HFFc6 (cell line): Measurements from ENCODE around the gene PRDM16. TPM values are rescaled to one million over a fixed set of nuclear protein-coding genes. Genes with fewer than 3 reads are reported as not detected.

Experiments used
- DNase-seq: peaks from one replicate; pipeline ENCODE4 v3.0.0-alpha.2; 2018
- H3K27ac Mint-ChIP-seq: 2 replicates; pipeline ENCODE4 v1.8.0; 2020; ENCODE audit warnings: mild to moderate bottlenecking, mixed read lengths
- H3K27me3 Mint-ChIP-seq: 2 replicates; pipeline ENCODE4 v1.8.0; 2021; ENCODE audit warnings: mild to moderate bottlenecking, moderate library complexity, mixed read lengths; ENCODE audit not compliant: insufficient read depth
- H3K36me3 Mint-ChIP-seq: 2 replicates; pipeline ENCODE4 v1.8.0; 2021; ENCODE audit warnings: low read depth, mixed read lengths
- H3K4me1 Mint-ChIP-seq: 2 replicates; pipeline ENCODE4 v1.8.0; 2020; ENCODE audit warnings: low read depth, mixed read lengths
- H3K4me3 Mint-ChIP-seq: 2 replicates; pipeline ENCODE4 v1.8.0; 2020; ENCODE audit warnings: mild to moderate bottlenecking, moderate library complexity, mixed read lengths
- H3K9me3 Mint-ChIP-seq: 2 replicates; pipeline ENCODE4 v1.8.0; 2020; ENCODE audit warnings: mild to moderate bottlenecking, mixed read lengths
- total RNA-seq, 6 experiments: library from RNA; stranded (reverse); fragmentation: NEBNext Ultra II Directional; extraction: Animal tissue kit (Norgen Biotek cat#: 25700); gene quantifications; 2 replicates in 1 of 6; 3 replicates in 5 of 6; pipeline ENCODE4 v1.2.3, GENCODE V29; 2021
- TF ChIP-seq, protein P1 (sequence below): fragments of 200-600 bp; sonication (generic); IDR thresholded peaks from 2 replicates; pipeline ENCODE4 v1.5.0; 2021; ENCODE audit warnings: antibody characterized with exemption, mild to moderate bottlenecking

Gene PRDM16
- total RNA-seq, 6 experiments from 2014 or later = not detected

DNA sequence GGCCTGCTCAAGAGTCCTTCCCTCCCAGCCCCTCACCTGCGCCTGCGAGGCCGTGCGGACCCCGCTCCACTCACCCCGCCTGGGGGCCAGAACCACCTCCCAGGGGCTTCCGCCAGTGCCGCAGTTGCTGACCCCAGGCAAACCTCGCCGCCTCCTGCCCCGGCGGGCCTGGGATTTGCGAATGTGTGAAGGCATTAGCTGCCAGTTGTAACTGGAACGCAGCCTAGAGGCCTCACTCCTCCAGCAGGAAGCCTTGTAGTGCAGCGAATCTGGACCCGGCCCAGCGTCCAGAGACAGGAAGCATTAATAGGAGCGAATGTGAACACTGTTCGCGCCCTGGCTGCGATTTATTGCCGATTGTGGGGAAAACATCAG, 244.6 kb downstream of the PRDM16 start:
- peaks cover 41% of the 10 kb centered on the region for H3K4me1 Mint-ChIP-seq

GRCh38 chr1:3314491-3315381, 245.7 kb downstream of the PRDM16 start:
- H3K4me1 Mint-ChIP-seq = peaks cover 41% of the 10 kb centered on the region
- TF ChIP-seq, protein P1, sequence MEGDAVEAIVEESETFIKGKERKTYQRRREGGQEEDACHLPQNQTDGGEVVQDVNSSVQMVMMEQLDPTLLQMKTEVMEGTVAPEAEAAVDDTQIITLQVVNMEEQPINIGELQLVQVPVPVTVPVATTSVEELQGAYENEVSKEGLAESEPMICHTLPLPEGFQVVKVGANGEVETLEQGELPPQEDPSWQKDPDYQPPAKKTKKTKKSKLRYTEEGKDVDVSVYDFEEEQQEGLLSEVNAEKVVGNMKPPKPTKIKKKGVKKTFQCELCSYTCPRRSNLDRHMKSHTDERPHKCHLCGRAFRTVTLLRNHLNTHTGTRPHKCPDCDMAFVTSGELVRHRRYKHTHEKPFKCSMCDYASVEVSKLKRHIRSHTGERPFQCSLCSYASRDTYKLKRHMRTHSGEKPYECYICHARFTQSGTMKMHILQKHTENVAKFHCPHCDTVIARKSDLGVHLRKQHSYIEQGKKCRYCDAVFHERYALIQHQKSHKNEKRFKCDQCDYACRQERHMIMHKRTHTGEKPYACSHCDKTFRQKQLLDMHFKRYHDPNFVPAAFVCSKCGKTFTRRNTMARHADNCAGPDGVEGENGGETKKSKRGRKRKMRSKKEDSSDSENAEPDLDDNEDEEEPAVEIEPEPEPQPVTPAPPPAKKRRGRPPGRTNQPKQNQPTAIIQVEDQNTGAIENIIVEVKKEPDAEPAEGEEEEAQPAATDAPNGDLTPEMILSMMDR = no peak
- H3K27me3 Mint-ChIP-seq = no peaks in the 10 kb centered on the region; the same call in 1 of the 2 replicates
- peaks cover 5% of the 10 kb centered on the region; the same call in 1 of the 2 replicates for H3K36me3 Mint-ChIP-seq
- no peak for DNase-seq
- peaks cover 4% of the 10 kb centered on the region; the same call in 1 of the 2 replicates for H3K9me3 Mint-ChIP-seq
- peak overlapping the region; percentile 99 for H3K27ac Mint-ChIP-seq
- peak overlapping the region; percentile 62 for H3K4me3 Mint-ChIP-seq

More for the DNA sequence above, 244.6 kb downstream of the PRDM16 start:
- no peaks in the 10 kb centered on the region; the same call in 1 of the 2 replicates for H3K27me3 Mint-ChIP-seq
- H3K27ac Mint-ChIP-seq = peak overlapping the region; percentile 99
- peaks cover 5% of the 10 kb centered on the region; the same call in 1 of the 2 replicates for H3K36me3 Mint-ChIP-seq
- TF ChIP-seq, protein P1 = no peak
- H3K4me3 Mint-ChIP-seq = peak overlapping the region; percentile 62; the same call in 1 of the 2 replicates
- H3K9me3 Mint-ChIP-seq = peaks cover 4% of the 10 kb centered on the region; the same call in 1 of the 2 replicates
- peak; percentile 86 for DNase-seq

GRCh38 chr1:3315399-3316339, 246.7 kb downstream of the PRDM16 start:
- peak overlapping the region; percentile 32; the same call in 1 of the 2 replicates for H3K4me3 Mint-ChIP-seq
- H3K4me1 Mint-ChIP-seq = peaks cover 46% of the 10 kb centered on the region

DNA sequence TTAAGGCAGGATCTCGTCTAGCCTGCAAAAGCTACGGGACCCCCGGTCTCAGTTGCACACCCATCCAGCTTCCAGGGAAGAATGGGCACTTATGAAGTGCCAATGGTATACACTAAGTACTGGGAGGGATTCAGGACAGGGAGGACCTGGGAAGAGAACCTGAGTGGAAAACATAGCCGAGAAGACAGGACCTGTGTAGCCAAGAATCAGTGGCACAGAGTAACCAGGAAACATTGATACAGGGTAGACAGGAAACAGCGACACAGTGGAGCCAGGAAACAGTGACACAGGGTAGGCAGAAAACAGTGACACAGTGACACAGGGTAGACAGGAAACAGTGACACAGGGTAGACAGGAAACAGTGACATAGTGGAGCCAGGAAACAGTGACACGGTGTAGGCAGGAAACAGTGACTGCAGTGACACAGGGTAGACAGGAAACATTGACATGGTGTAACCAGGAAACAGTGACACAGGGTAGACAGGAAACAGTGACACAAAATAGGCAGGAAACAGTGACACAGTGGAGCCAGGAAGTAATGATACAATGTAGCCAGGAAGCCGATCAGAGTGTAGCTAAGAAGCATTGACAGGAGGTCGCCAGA, 247.4 kb downstream of the PRDM16 start:
- no peak overlapping the region for H3K27ac Mint-ChIP-seq
- peaks cover 4% of the 10 kb centered on the region; the same call in 1 of the 2 replicates for H3K9me3 Mint-ChIP-seq
- peaks cover 46% of the 10 kb centered on the region for H3K4me1 Mint-ChIP-seq
- H3K36me3 Mint-ChIP-seq = peaks cover 5% of the 10 kb centered on the region; the same call in 1 of the 2 replicates
- H3K4me3 Mint-ChIP-seq = no peak overlapping the region
- DNase-seq = no peak
- H3K27me3 Mint-ChIP-seq = no peaks in the 10 kb centered on the region; the same call in 1 of the 2 replicates
- TF ChIP-seq, protein P1 = no peak

More at GRCh38 chr1:3315399-3316339, 246.7 kb downstream of the PRDM16 start:
- H3K27ac Mint-ChIP-seq = peak overlapping the region; percentile 43; the same call in 1 of the 2 replicates
- TF ChIP-seq, protein P1 = no peak
- peaks cover 5% of the 10 kb centered on the region; the same call in 1 of the 2 replicates for H3K36me3 Mint-ChIP-seq
- DNase-seq = no peak
- no peaks in the 10 kb centered on the region; the same call in 1 of the 2 replicates for H3K27me3 Mint-ChIP-seq
- H3K9me3 Mint-ChIP-seq = peaks cover 4% of the 10 kb centered on the region; the same call in 1 of the 2 replicates
